Measurements from ENCODE around the gene ATXN1. TPM values are rescaled to one million over a fixed set of nuclear protein-coding genes. Genes with fewer than 3 reads are reported as not detected.

ATXN1 gene
- total and polyA plus RNA-seq, 2 of the 13 experiments (the other 11 are each of a cell fraction or from before 2014, with no cell fraction given): 20.7 to 39.5 TPM

DNA sequence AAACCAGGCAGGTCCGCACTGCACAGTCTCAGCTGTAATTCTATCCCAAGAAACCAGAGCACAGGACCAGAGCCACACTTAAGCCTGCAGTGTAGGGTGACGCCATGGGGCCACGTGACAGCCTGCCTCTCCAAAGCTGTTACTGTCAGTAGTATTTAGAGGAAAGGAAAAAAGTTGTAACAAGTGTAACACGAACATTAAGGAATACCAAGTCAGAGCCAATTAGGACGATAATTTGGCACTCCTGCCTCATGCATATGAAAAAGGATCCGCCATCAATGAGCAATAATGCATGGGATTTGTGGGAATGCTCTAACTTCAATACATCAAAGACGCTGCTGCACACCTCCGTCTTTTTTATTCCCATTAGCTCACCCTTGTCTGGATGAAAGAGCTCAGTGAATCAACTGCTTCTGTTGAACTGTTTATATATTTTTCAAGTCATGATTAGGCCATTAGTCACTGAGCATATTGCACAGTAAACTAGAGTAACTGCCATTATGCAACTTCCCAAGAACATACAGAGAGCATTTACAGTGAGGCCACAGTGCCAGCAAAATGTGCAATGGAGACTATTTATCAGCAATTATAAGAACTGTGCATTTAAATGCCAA is 79.9 kb downstream of the ATXN1 start (continued):
- TF ChIP-seq, protein P1, sequence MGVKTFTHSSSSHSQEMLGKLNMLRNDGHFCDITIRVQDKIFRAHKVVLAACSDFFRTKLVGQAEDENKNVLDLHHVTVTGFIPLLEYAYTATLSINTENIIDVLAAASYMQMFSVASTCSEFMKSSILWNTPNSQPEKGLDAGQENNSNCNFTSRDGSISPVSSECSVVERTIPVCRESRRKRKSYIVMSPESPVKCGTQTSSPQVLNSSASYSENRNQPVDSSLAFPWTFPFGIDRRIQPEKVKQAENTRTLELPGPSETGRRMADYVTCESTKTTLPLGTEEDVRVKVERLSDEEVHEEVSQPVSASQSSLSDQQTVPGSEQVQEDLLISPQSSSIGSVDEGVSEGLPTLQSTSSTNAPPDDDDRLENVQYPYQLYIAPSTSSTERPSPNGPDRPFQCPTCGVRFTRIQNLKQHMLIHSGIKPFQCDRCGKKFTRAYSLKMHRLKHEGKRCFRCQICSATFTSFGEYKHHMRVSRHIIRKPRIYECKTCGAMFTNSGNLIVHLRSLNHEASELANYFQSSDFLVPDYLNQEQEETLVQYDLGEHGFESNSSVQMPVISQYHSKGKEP (CRISPR knock-in tag; IDR thresholded peaks at IDR 0.05): no peak
- TF ChIP-seq ELF1 (CRISPR knock-in tag; IDR thresholded peaks at IDR 0.05) (no peak), RFX5 (IDR thresholded peaks at IDR 0.05; ENCODE audit: low read depth, low read length) (no peak), HMG20A (CRISPR knock-in tag; IDR thresholded peaks at IDR 0.05; ENCODE audit: borderline replicate concordance) (peak; percentile 93), ZNF75D (CRISPR knock-in tag; IDR thresholded peaks at IDR 0.05; ENCODE audit: borderline replicate concordance) (no peak), ATF1 (CRISPR knock-in tag; IDR thresholded peaks at IDR 0.05) (no peak), ZFP41 (CRISPR knock-in tag; IDR thresholded peaks at IDR 0.05; ENCODE audit: borderline replicate concordance) (no peak), ATRX (CRISPR knock-in tag; IDR thresholded peaks at IDR 0.05; ENCODE audit: borderline replicate concordance) (no peak), RXRA (CRISPR knock-in tag; IDR thresholded peaks at IDR 0.05) (no peak; the same call in 1 of the 2 replicates), RARA (CRISPR knock-in tag; IDR thresholded peaks at IDR 0.05) (peak; percentile 85), ZNF782 (CRISPR knock-in tag; IDR thresholded peaks at IDR 0.05; ENCODE audit: borderline replicate concordance) (no peak), ASH2L (IDR thresholded peaks at IDR 0.05; ENCODE audit: insufficient read length, low read depth, low read length) (peak; percentile 28), FIP1L1 (IDR thresholded peaks at IDR 0.05; ENCODE audit: borderline replicate concordance, insufficient read depth, low read depth, low read length) (no peak), ZFYVE20 (CRISPR knock-in tag; IDR thresholded peaks at IDR 0.05; ENCODE audit: borderline replicate concordance, low read depth) (no peak), ZNF550 (CRISPR knock-in tag; IDR thresholded peaks at IDR 0.05; ENCODE audit: borderline replicate concordance) (no peak), WIZ (CRISPR knock-in tag; IDR thresholded peaks at IDR 0.05) (no peak), RBAK (CRISPR knock-in tag; IDR thresholded peaks at IDR 0.05) (no peak)
- TF ChIP-seq, protein P2, sequence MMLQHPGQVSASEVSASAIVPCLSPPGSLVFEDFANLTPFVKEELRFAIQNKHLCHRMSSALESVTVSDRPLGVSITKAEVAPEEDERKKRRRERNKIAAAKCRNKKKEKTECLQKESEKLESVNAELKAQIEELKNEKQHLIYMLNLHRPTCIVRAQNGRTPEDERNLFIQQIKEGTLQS (CRISPR knock-in tag; IDR thresholded peaks at IDR 0.05): peak; percentile 58; the same call in 1 of the 2 replicates
- TF ChIP-seq, protein P3, sequence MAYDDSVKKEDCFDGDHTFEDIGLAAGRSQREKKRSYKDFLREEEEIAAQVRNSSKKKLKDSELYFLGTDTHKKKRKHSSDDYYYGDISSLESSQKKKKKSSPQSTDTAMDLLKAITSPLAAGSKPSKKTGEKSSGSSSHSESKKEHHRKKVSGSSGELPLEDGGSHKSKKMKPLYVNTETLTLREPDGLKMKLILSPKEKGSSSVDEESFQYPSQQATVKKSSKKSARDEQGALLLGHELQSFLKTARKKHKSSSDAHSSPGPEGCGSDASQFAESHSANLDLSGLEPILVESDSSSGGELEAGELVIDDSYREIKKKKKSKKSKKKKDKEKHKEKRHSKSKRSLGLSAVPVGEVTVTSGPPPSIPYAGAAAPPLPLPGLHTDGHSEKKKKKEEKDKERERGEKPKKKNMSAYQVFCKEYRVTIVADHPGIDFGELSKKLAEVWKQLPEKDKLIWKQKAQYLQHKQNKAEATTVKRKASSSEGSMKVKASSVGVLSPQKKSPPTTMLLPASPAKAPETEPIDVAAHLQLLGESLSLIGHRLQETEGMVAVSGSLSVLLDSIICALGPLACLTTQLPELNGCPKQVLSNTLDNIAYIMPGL (CRISPR knock-in tag; IDR thresholded peaks at IDR 0.05; ENCODE audit: borderline replicate concordance in 1 of 2, low read depth in 1 of 2): no peak
- TF ChIP-seq, protein P4, sequence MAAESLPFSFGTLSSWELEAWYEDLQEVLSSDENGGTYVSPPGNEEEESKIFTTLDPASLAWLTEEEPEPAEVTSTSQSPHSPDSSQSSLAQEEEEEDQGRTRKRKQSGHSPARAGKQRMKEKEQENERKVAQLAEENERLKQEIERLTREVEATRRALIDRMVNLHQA (CRISPR knock-in tag; IDR thresholded peaks at IDR 0.05): no peak
- TF ChIP-seq, protein P5, sequence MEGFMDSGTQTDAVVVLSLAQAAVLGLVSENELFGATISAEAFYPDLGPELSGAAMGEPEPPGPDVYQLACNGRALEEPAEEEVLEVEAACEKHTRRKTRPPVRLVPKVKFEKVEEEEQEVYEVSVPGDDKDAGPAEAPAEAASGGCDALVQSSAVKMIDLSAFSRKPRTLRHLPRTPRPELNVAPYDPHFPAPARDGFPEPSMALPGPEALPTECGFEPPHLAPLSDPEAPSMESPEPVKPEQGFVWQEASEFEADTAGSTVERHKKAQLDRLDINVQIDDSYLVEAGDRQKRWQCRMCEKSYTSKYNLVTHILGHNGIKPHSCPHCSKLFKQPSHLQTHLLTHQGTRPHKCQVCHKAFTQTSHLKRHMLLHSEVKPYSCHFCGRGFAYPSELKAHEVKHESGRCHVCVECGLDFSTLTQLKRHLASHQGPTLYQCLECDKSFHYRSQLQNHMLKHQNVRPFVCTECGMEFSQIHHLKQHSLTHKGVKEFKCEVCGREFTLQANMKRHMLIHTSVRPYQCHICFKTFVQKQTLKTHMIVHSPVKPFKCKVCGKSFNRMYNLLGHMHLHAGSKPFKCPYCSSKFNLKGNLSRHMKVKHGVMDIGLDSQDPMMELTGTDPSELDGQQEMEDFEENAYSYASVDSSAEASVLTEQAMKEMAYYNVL (CRISPR knock-in tag; IDR thresholded peaks at IDR 0.05; ENCODE audit: borderline replicate concordance): no peak
- TF ChIP-seq, protein P6, sequence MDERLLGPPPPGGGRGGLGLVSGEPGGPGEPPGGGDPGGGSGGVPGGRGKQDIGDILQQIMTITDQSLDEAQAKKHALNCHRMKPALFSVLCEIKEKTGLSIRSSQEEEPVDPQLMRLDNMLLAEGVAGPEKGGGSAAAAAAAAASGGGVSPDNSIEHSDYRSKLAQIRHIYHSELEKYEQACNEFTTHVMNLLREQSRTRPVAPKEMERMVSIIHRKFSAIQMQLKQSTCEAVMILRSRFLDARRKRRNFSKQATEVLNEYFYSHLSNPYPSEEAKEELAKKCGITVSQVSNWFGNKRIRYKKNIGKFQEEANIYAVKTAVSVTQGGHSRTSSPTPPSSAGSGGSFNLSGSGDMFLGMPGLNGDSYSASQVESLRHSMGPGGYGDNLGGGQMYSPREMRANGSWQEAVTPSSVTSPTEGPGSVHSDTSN (CRISPR knock-in tag; IDR thresholded peaks at IDR 0.05): no peak
